Measurements from ENCODE around the gene NDRG3. TPM values are rescaled to one million over a fixed set of nuclear protein-coding genes. Genes with fewer than 3 reads are reported as not detected.

NDRG3 gene
- total RNA-seq, 4 donors from 2014 or later, result 19.2 to 24.2 (median 22.7) TPM

- TF ChIP-seq POLR2AphosphoS5 (IDR thresholded peaks at IDR 0.05) (no peak), EP300 (IDR thresholded peaks at IDR 0.05) (no peak), CTCF (IDR thresholded peaks at IDR 0.05) (no peak), POLR2A (IDR thresholded peaks at IDR 0.05) (no peak)
- 75% methylated on average over 2 of the region's 2 CpGs for WGBS
- no peak overlapping the region for H3K4me3 ChIP-seq
- no peaks in the 10 kb centered on the region for H3K27me3 ChIP-seq
- no peaks in the 10 kb centered on the region for H3K36me3 ChIP-seq
- H3K4me1 ChIP-seq, result peaks cover 27% of the 10 kb centered on the region
- no peaks in the 10 kb centered on the region for H3K9me3 ChIP-seq
- no peak for DNase-seq (ENCODE audit: low spot score in 2 of 2)
- H3K27ac ChIP-seq, result peak overlapping the region; percentile 94
Measured at GRCh38 chr20:36775196-36775595, 29.3 kb upstream of the NDRG3 start.

GRCh38 chr20:36773597-36774390, 27.9 kb upstream of the NDRG3 start, which contains the start of gene DSN1:
DSN1 (minus strand) TSS chr20:36773763; CDS start chr20:36771458, 2,305 bp downstream.
- Histone ChIP-seq H3K36me3 (no peaks in the 10 kb centered on the region), H3K27me3 (no peaks in the 10 kb centered on the region), H3K4me1 (peaks cover 35% of the 10 kb centered on the region), H3K4me3 (peak within 1 kb of the TSS; percentile 71), H3K9me3 (no peaks in the 10 kb centered on the region), H3K27ac (peak within 1 kb of the TSS; percentile 94)
- DNase-seq (ENCODE audit: low spot score in 2 of 2), result peak; percentile 98 to 99
- TF ChIP-seq POLR2A (IDR thresholded peaks at IDR 0.05), result peak; percentile 17 to 35
- TF ChIP-seq EP300 (IDR thresholded peaks at IDR 0.05), result no peak
- TF ChIP-seq POLR2AphosphoS5 (IDR thresholded peaks at IDR 0.05), result peak in 2 of 3 donors; percentile 3 to 55
- peak in 1 of 2 donors; percentile 43 for TF ChIP-seq CTCF (IDR thresholded peaks at IDR 0.05)
- 0% methylated on average over 43 of the region's 61 CpGs for WGBS

- Histone ChIP-seq H3K36me3 (no peaks in the 10 kb centered on the region), H3K9me3 (no peaks in the 10 kb centered on the region), H3K4me1 (peaks cover 41% of the 10 kb centered on the region), H3K27me3 (no peaks in the 10 kb centered on the region), H3K27ac (peak overlapping the region; percentile 94), H3K4me3 (peak overlapping the region; percentile 71)
- 4% methylated on average over 13 of the region's 28 CpGs for WGBS
- no peak for DNase-seq (ENCODE audit: low spot score in 2 of 2)
- TF ChIP-seq CTCF (IDR thresholded peaks at IDR 0.05) (no peak), POLR2AphosphoS5 (IDR thresholded peaks at IDR 0.05) (no peak)
Measured at GRCh38 chr20:36773107-36773596, 27.3 kb upstream of the NDRG3 start.

- DNase-seq (ENCODE audit: low spot score in 2 of 2), result no peak
- peaks cover 14% of the 10 kb centered on the region for H3K36me3 ChIP-seq
- TF ChIP-seq POLR2AphosphoS5 (IDR thresholded peaks at IDR 0.05), result no peak
- TF ChIP-seq POLR2A (IDR thresholded peaks at IDR 0.05), result no peak
- no peak for TF ChIP-seq CTCF (IDR thresholded peaks at IDR 0.05)
- TF ChIP-seq EP300 (IDR thresholded peaks at IDR 0.05), result no peak
- no peaks in the 10 kb centered on the region for H3K27me3 ChIP-seq
- 85% methylated on average over 7 of the region's 7 CpGs for WGBS
- no peak overlapping the region for H3K4me3 ChIP-seq
- H3K9me3 ChIP-seq, result no peaks in the 10 kb centered on the region
- H3K27ac ChIP-seq, result no peak overlapping the region
- peaks cover 42% of the 10 kb centered on the region for H3K4me1 ChIP-seq
Measured at GRCh38 chr20:36770680-36771079, 24.8 kb upstream of the NDRG3 start.

GRCh38 chr20:36768768-36769430, 23.0 kb upstream of the NDRG3 start:
- no peaks in the 10 kb centered on the region for H3K9me3 ChIP-seq
- H3K36me3 ChIP-seq, result peaks cover 16% of the 10 kb centered on the region
- peak overlapping the region; percentile 21 for H3K27ac ChIP-seq
- TF ChIP-seq POLR2A (IDR thresholded peaks at IDR 0.05) (no peak), POLR2AphosphoS5 (IDR thresholded peaks at IDR 0.05) (no peak), CTCF (IDR thresholded peaks at IDR 0.05) (no peak), EP300 (IDR thresholded peaks at IDR 0.05) (no peak)
- peaks cover 29% of the 10 kb centered on the region for H3K4me1 ChIP-seq
- H3K27me3 ChIP-seq, result no peaks in the 10 kb centered on the region
- H3K4me3 ChIP-seq, result no peak overlapping the region
- WGBS, result 34% methylated on average over 5 of the region's 5 CpGs
- no peak for DNase-seq (ENCODE audit: low spot score in 2 of 2)
